GM18873 (cell line): ENCODE data around the gene IVNS1ABP.
A peak's percentile ranks its signal among the peaks of the same experiment; 100 is the strongest.
"Not testable (repeated sequence)": the region's sequence is repeated elsewhere in the genome, so short reads cannot be mapped to it uniquely, and the experiment has no call there.

ENCODE experiments used
- ATAC-seq: cut with Tn5 transposase; IDR thresholded peaks from one replicate; pipeline ENCODE4 v1.9.1; 2021; ENCODE audit warnings: mild to moderate bottlenecking, moderate library complexity, moderate number of reproducible peaks; ENCODE audit not compliant: unreplicated experiment, low FRiP score

IVNS1ABP gene

DNA sequence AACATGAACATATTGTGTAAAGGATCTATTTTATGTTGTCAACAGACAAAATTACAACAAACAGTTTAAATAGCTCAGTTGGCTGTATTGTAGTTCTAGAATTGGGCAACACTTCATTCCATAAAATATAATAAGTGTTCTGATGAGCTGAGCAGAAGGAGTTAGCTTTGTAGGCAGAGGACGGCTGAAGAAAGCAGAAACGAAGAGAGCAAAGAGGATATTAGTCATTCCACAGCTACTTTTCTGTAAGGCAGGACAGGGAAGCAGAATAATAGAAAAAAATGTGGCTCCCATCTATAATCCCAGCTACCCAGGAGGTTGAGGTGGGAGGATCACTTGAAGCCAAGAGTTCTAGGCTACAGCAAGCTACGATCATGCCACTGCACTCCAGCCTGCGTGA is 20.2 kb upstream of the IVNS1ABP start:
- no peak for ATAC-seq

DNA sequence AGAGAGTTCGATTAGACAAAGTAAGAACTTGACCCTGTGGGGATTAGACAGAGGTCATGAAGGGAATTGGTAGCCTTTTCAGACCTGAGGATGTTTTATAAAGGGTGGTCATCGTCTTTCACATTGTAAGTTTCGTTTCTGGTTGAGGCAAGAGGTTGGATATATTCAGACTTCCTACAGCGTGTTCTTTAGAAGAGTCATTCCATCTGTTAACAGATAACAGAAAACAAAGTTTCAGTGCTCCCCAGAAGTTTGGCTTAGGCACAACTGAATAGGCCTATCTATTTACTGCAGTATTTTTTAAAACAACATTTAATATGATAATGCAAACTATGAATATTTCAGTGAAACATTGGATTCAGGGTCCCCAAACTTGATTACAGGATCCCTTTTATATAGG is 17.1 kb upstream of the IVNS1ABP start:
- ATAC-seq: no peak

DNA sequence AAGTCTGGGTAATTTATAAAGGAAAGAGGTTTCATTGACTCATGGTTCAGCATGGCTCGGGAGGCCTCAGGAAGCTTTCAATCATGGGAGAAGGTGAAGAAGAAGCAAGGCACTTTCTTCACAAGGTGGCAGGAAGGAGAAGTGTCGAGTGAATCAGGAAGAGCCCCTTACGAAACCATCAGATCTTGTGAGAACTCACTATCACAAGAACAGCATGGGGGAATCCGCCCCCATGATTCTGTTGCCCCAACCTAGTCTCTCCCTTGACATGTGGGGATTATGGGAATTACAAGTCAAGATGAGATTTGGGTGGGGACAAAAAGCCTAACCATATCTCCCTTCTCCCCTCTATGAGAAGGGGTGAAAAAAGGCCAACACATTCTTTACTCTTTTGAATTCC is 11.2 kb upstream of the IVNS1ABP start:
- no peak for ATAC-seq

DNA sequence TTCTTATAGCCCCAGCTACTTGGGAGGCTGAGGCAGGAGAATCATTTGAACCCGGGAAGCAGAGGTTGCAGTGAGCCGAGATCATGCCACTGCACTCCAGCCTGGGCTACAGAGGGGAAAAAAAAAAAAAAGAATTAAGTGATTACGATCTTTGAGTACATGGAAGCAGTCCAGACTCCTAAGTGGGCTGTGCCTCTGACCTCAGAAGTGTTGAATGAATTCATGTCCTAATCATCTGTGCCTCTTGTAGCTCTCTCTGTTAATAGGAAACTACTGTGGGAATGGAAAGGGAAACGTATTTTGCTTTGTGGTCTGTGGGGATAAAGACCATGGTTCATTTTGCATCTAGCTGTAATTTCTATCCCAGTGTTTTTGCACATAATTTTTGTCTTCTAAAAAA is 8.4 kb upstream of the IVNS1ABP start:
- ATAC-seq: no peak

DNA sequence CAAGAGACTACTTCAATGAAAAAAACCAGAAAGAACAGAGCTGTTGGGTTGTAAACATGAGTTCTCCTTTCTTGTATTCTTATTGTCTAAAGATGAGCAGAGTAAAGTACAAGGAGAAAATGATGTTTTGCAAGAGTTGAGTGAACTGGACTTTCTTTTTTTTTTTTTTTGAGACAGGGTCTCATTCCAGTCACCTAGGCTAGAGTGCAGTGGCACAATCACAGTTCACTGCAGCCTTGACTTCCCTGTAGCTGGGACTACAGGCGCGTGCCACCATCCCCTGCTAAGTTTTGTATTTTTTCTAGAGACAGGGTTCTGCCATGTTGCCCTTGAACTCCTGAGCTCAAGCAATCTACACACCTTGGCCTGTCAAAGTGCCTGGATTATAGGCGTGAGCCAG is 7.1 kb upstream of the IVNS1ABP start:
- no peak for ATAC-seq

DNA sequence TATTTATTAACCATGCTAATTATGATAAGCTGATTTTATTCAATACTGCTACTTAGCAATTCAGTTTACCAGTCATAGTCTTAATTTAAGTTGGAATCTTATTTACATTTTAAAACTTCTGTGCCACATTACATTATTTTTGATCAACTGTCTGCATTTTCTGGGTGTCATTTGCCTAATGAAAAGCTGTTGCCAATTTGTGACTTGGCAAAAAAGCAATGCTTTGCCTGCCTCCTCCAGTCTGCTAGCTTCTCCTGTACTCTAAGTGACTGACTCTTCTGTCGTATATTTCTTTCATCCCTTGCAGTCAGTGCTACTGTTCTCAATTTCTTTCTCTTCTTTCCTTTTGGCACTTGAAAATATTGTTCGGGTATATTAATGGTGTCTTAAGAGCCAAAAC is 5.6 kb upstream of the IVNS1ABP start:
- no peak for ATAC-seq

DNA sequence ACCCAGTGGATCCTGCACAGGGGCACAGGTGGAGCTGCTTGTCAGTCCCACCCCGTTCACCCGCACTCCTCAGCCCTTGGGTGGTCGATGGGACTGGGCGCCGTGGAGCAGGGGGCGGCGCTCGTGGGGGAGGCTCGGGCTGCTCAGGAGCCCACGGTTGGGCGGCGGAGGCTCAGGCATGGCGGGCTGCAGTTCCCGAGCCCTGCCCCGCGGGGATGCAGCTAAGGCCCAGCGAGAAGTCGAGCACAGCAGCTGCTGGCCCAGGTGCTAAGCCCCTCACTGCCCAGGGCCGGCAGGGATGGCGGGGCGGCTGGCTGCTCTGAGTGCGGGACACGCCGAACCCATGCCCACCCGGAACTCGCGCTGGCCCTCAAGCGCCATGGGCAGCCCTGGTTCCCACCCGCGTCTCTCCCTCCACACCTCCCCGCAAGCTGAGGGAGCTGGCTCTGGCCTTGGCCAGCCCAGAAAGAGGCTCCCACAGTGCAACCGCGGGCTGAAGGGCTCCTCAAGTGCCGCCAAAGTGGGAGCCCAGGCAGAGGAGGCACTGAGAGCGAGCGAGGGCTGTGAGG is 4.7 kb upstream of the IVNS1ABP start:
- ATAC-seq: not testable (repeated sequence)

DNA sequence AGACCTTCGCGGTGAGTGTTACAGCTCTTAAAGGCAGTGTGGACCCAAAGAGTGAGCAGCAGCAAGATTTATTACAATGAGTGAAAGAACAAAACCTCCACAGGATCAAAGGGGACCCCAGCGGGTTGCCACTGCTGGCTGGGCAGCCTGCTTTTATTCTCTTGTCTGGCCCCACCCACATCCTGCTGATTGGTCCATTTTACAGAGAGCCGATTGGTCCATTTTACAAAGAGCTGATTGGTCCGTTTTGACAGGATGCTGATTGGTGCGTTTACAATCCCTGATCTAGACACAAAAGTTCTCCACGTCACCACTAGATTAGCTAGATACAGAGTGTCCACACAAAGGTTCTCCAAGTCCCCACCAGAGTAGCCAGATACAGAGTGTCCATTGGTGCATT is 4.1 kb upstream of the IVNS1ABP start:
- not testable (repeated sequence) for ATAC-seq

DNA sequence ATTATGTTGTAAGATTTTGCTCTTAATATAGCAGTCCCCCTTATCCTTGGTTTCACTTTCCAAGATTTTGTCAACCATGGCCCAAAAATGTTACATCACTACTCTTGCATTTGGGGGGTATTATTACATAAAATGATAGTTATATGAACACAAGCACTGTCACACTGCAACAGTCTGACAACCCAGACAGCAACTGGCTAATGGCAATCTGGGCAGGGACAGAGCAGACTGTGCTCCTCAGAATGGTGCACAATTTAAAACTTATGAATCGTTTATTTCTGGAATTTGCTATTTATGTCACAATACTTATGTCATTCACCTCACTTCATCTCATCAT is 2.1 kb upstream of the IVNS1ABP start:
- ATAC-seq: no peak

DNA sequence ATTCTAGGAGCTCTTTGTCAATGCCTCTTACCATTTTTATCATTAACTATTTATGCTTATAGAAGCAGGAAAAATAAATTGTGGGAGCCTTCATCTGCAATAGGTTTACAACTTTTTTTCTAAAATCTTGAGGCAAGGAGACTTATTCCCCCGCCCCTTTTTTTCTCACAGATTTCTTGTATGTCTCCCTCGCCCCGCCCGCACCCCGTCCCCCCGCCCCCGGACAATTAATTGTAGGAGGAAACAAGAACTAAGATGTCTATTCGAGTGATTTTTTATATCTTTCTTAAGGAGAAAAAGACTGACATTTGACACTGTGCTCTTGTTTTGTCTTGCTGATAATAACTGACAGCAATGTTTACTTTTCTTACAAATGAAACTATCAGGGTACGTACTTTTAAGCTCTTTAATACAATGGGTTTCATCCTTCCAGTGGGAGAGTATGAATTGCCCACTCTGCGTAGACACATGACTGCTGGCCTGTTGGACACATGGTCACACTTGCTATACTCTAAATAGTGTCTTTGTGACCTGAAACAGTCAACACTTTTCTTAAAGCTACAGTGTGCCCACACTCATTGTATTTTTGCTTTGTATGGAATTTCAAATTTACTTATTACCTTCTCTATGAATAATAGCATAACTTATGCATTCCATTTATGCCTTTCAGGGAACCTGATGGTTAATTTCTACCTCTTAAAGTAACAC is 1.5 kb upstream of the IVNS1ABP start:
- no peak for ATAC-seq

DNA sequence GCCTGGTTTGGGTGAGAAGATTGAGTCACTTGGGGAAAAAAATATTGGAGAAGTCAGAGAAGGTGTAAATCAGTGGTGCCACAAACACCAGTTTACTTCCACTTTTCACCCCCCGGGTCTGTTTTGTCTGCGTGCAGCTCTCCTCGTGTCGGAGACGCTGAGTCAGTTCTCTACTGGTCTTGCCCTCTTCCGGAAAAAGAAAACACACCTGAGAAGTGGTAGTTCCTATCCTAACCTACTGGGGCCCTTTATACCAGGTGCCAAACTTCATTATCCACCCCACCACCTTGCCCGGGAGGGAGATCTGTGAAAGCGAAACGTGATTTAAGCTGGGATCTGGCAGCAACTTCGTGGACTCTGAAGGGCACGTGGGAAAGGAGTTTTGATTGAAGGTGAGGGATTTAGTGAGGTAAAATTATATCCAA is 855 bp upstream of the IVNS1ABP start:
- peak; percentile 50 for ATAC-seq

DNA sequence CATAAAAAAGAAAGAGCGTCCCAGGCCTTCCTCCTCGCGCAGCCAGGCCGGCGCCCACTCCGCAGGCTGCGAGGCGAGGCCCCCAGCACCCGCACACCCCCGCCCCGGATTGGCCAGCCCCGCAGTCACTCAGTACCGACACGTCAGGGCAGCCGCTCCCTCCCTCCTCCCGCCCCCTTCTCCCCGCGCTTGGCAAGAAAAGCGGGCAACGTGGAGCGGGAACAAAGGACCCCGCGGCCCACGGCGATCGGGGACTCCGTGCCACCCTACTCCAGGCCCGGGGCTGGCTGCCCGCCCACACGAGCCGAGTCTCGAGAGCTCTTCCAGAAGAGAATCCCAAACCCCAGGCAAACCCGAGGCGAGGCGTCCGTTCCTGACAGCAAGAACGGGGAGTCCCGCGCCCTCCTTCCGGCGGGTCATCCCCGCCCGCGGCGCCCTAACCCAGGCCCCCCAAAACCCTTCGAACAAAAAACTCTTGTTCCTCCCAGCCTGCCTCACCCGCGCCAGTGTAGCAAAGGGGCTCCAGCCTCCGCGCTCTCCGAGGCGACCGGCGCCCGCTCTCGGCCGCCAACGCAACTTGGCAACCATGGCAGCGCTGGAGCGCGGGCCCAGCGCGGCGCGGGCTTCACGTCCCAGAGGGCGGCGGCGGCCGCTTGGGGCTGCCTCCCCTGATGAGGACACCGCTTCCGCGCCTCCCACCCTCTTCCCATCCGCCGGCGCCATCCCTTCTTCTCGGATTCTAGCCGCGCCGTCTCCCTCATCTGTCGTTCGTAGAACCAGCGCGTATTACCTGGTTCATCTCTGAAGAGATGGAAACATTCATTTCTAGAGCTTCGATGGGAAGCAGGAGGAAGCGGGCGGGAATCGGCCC is 645 bp downstream of the IVNS1ABP start:
- ATAC-seq: peak; percentile 36

DNA sequence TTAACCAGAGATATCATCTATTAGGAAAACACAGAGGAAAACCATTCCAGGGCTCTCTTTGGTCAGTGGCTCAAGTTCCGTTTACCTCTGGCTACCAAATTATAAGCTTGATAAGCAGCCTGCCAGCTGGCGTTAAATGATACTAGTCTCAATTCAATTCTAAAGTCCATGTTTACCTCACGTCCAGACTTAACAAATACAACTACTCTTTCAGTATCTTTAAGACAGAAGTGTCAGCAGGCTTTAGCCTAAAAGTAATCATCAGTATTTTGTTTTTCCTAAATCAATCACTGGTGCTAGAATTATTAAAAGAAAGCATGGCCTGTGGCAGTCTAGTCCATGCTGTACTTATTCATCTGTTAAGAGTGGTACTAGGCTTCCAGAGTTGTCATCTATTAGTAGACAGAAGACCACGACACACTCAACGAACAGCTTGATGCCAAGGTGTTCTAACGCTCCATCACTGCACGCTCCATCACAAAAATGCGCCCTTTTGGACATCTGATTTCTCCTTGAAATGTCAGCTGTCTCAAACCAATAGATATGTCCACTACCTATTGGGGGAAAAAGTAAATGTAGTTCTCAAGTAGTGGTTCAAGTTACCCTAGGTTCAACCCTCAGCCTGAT is 1.5 kb downstream of the IVNS1ABP start:
- ATAC-seq: peak; percentile 0

DNA sequence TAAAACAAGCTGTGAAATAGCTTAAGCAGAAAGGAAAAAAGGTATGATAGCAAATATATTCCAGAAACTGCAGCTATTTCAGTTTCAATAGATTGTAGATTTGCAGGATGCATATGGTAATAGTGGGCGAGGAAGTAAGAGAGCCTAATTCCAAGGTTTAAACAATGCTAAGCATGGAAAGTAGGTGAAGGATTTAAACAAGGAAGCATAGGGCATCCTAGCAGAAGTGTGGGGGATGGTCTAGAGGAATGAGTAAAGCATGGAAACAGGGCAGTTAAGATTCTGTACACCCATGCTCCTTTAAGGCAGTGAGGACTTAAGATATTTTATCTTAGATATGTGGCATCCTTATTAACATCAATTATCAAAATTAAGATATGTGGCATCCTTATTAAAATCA is 2.6 kb downstream of the IVNS1ABP start:
- ATAC-seq: no peak

DNA sequence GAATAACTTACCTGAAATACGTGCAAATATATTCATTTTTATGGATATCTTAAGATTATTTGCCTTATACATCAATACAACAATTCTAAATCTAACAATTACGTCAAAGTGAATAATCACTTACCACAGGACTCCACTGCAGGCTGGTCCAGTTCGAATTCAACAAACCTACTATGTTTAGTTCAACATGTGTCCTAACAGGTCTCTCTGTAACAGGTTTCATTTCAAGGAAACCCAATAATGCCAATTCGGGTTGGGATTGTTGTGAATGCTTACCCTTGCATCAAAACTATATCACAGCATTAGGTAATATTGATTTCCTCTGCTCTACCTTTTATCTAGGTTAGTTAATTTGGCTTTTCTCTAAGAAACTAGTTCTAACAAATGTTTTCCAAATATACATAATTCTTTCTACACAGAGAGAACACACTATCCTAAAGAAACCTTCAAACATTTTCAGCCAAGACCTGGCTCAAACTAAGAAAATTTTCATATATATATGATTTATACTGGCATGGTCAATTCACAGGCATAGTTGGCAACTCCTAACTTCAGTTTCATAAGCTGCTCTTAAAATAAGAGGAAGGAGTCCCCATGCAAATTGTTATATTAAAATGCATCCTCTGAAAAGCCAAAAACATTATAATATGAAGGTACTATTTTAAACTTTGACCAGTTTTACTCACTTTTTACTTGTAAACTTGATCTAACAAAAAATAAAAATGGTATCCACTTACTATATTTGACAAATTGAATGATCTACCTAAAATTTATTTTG is 4.5 kb downstream of the IVNS1ABP start:
- no peak for ATAC-seq

DNA sequence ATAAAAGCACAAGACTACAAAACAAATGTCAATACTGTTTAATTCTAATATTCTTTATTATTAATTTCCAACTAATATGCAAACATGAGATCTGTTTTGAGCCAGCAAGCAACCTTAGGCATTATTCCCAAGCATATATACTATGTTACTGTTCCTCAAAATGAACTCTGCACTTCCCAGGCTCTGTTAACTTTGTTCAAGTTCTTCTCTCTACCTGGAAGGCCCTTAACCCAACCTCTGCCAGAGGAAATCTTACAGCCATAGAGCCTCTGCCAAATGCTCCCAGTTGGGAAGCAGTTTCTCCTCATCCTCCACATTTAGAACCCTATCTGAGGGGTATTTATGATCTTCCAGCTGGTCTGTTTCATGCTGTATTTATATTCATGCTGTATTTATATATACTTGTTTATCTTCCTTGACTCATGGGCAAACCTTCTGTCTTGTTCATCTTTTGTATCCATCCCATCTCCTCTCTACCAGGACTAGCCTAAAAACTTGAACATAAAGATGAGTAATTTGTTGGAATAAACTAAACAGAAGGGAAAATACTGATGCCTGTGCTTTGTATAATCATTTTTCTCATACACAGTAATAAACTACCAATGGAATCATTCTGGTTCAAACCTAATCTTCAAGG is 5.3 kb downstream of the IVNS1ABP start:
- ATAC-seq: no peak

DNA sequence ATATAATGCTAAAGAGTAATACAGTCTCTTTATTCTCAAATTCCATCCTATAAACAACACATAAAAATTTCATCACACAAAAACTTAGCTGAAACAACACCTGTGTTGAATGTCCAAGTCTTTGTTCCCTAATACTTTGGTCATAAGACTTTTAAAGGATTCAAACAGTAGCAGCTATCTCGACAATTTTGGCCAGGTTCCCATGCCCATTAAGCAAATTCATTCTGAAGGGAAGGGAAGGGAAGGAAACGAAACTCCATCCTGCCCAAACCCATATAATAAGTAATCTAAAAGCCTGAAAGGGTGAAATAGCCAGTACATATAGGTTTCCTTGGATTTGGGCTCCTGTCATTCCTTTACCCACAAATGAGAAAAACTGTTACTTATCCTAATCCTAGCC is 7.5 kb downstream of the IVNS1ABP start:
- no peak for ATAC-seq

DNA sequence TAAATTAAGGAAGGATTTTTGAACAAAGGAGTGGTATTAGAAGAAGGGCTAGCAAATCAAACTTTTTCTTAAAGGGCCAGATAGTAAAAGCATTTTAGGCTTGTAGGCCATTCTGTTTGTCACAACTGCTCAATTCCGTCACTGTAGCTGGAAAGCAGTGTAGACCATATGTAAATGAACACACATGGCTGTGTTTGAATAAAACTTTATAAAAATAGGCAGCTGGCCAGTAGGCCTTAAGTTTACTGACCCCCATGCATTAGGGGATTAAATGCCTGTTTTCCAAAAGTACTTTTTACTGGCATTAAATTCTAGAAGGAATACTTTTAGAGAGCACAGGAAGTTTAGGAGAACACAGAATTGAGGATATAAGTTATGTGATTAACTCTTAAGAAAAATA is 8.9 kb downstream of the IVNS1ABP start:
- no peak for ATAC-seq

DNA sequence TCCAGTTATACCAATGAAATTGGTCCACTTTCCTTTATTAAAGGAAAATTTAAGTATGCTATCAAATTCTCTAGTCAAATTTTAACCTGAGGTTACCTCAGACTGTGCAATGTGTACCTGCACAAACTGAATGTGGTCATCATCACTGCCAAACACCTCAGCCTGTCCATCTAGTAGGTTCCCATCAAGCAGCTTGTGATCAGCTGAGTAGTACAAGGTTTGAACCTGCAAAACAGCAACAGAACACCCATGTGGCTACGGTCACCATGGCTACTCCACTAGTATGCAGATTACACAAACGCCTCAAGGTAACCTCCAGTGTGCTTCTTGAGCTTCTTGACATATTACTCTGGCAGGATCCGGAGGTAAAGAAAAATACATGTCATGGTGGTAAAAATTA is 11.6 kb downstream of the IVNS1ABP start:
- ATAC-seq: no peak

DNA sequence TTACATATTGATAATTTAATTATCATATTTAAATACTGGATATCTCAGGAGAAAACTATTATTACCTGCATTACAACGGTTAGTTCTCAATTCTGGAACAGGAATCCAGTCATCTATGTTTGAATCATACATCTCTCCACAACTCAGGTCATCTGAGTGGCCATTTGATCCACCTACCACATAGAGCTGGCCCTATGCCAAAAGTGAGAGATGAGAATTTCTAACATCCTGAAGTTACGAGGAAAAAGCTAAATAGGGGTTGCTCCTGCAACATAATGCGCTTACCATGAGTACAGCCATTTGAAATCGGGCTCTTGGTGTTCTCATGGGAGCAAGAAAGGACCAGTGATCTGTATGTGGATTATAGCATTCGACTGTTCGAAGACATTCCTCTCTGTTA is 16.9 kb downstream of the IVNS1ABP start:
- ATAC-seq: no peak
